ENCODE data around the gene ZNFX1.

ZNFX1 gene

GRCh38 chr20:49284818-49285217 is 7.0 kb upstream of the ZNFX1 start:
- TF ChIP-seq CTCF (conservative IDR thresholded peaks at IDR 0.05; ENCODE audit: low read depth, low read length): no peak
- peaks cover 74% of the 10 kb centered on the region for H3K79me2 ChIP-seq (ENCODE audit: insufficient read depth, low read depth)
- no peak overlapping the region for H3K4me3 ChIP-seq (IDR thresholded peaks at IDR 0.05; ENCODE audit: insufficient read depth, low read depth, low read length)
- H3K27ac ChIP-seq: no peak overlapping the region; the same call in 1 of the 2 replicates
- peaks cover 84% of the 10 kb centered on the region for H4K20me1 ChIP-seq (ENCODE audit: insufficient read depth)
- H3K36me3 ChIP-seq (ENCODE audit: insufficient read depth): peaks cover 91% of the 10 kb centered on the region
- H3K27me3 ChIP-seq (ENCODE audit: insufficient read depth, low read depth): no peaks in the 10 kb centered on the region
- peaks cover 43% of the 10 kb centered on the region for H3K4me1 ChIP-seq (ENCODE audit: low read depth, poor library complexity, severe bottlenecking)
- no peak overlapping the region for H2AFZ ChIP-seq (ENCODE audit: low read depth)
- H3K4me2 ChIP-seq: no peak overlapping the region
- H3K9ac ChIP-seq: no peak overlapping the region

GRCh38 chr20:49283703-49284625 is 6.1 kb upstream of the ZNFX1 start:
- H3K79me2 ChIP-seq (ENCODE audit: insufficient read depth, low read depth): peaks cover 82% of the 10 kb centered on the region
- H4K20me1 ChIP-seq (ENCODE audit: insufficient read depth): peaks cover 80% of the 10 kb centered on the region
- no peak overlapping the region for H3K4me3 ChIP-seq (IDR thresholded peaks at IDR 0.05; ENCODE audit: insufficient read depth, low read depth, low read length)
- TF ChIP-seq CTCF (conservative IDR thresholded peaks at IDR 0.05; ENCODE audit: low read depth, low read length): no peak
- no peak overlapping the region for H2AFZ ChIP-seq (ENCODE audit: low read depth)
- H3K36me3 ChIP-seq (ENCODE audit: insufficient read depth): peaks cover 94% of the 10 kb centered on the region
- H3K27me3 ChIP-seq (ENCODE audit: insufficient read depth, low read depth): no peaks in the 10 kb centered on the region
- peaks cover 48% of the 10 kb centered on the region for H3K4me1 ChIP-seq (ENCODE audit: low read depth, poor library complexity, severe bottlenecking)
- H3K9ac ChIP-seq: no peak overlapping the region
- H3K27ac ChIP-seq: peak overlapping the region; percentile 8; the same call in 1 of the 2 replicates
- peak overlapping the region; percentile 62 for H3K4me2 ChIP-seq

GRCh38 chr20:49283176-49283702 is 5.4 kb upstream of the ZNFX1 start:
- Histone ChIP-seq H3K4me2 (peak overlapping the region; percentile 62), H3K9ac (no peak overlapping the region), H3K79me2 (ENCODE audit: insufficient read depth, low read depth) (peaks cover 87% of the 10 kb centered on the region), H3K4me1 (ENCODE audit: low read depth, poor library complexity, severe bottlenecking) (peaks cover 48% of the 10 kb centered on the region), H2AFZ (ENCODE audit: low read depth) (no peak overlapping the region), H3K27me3 (ENCODE audit: insufficient read depth, low read depth) (no peaks in the 10 kb centered on the region), H3K36me3 (ENCODE audit: insufficient read depth) (peaks cover 87% of the 10 kb centered on the region), H3K4me3 (IDR thresholded peaks at IDR 0.05; ENCODE audit: insufficient read depth, low read depth, low read length) (no peak overlapping the region), H3K27ac (peak overlapping the region; percentile 8; the same call in 1 of the 2 replicates), H4K20me1 (ENCODE audit: insufficient read depth) (peaks cover 72% of the 10 kb centered on the region)
- TF ChIP-seq CTCF (conservative IDR thresholded peaks at IDR 0.05; ENCODE audit: low read depth, low read length): no peak

- H3K4me3 ChIP-seq (IDR thresholded peaks at IDR 0.05; ENCODE audit: insufficient read depth, low read depth, low read length): no peak overlapping the region
- peaks cover 87% of the 10 kb centered on the region for H3K79me2 ChIP-seq (ENCODE audit: insufficient read depth, low read depth)
- H4K20me1 ChIP-seq (ENCODE audit: insufficient read depth): peaks cover 71% of the 10 kb centered on the region
- peaks cover 85% of the 10 kb centered on the region for H3K36me3 ChIP-seq (ENCODE audit: insufficient read depth)
- no peak overlapping the region for H3K9ac ChIP-seq
- no peaks in the 10 kb centered on the region for H3K27me3 ChIP-seq (ENCODE audit: insufficient read depth, low read depth)
- H3K4me1 ChIP-seq (ENCODE audit: low read depth, poor library complexity, severe bottlenecking): peaks cover 48% of the 10 kb centered on the region
- TF ChIP-seq CTCF (conservative IDR thresholded peaks at IDR 0.05; ENCODE audit: low read depth, low read length): no peak
- peak overlapping the region; percentile 8; the same call in 1 of the 2 replicates for H3K27ac ChIP-seq
- H2AFZ ChIP-seq (ENCODE audit: low read depth): no peak overlapping the region
- peak overlapping the region; percentile 62 for H3K4me2 ChIP-seq
Observed at GRCh38 chr20:49282584-49283171, 4.8 kb upstream of the ZNFX1 start.

Data from KMS-11 (cell line).